Adrenal gland (tissue), 19 donors: ENCODE data around the gene SLC35F6. TPM values are rescaled to one million over a fixed set of nuclear protein-coding genes. Genes with fewer than 3 reads are reported as not detected.

Source experiments
- DNase-seq, 7 donors: peaks; one replicate each; pipeline ENCODE4 v3.0.0-alpha.2; 2019 to 2020
- H3K27ac ChIP-seq, 5 donors: fragments of 200-600 bp; sonication (generic) in 4 of 5; 1 replicate in 3 of 5; 2 replicates in 2 of 5; pipeline versions ENCODE4 v1.5.1 to v1.8.0; 2016 to 2020; ENCODE audit warnings: mild to moderate bottlenecking in 1 of 5
- H3K27me3 ChIP-seq: fragments of 200-600 bp; 2 replicates; pipeline ENCODE4 v1.8.0; 2021
- H3K36me3 ChIP-seq, 2 donors: fragments of 200-600 bp; replicated peaks in 1 of 2; 1 replicate in 1 of 2; 2 replicates in 1 of 2; pipeline versions ENCODE4 v1.5.1 to v1.8.0; 2018 to 2022
- H3K4me1 ChIP-seq, 2 donors: fragments of 200-600 bp; replicated peaks in 1 of 2; 1 replicate in 1 of 2; 2 replicates in 1 of 2; pipeline versions ENCODE4 v1.5.1 to v1.8.0; 2018 to 2021
- H3K4me3 ChIP-seq, 4 donors: fragments of 200-600 bp; sonication (generic) in 3 of 4; one replicate each; pipeline ENCODE4 v1.5.1; 2016 to 2018
- H3K9me3 ChIP-seq, 3 donors: fragments of 200-600 bp; sonication (generic) in 1 of 3; replicated peaks in 1 of 3; 1 replicate in 2 of 3; 2 replicates in 1 of 3; pipeline versions ENCODE4 v1.5.1 to v1.8.0; 2016 to 2021
- CTCF ChIP-seq, 6 experiments: fragments of 450-650 bp in 4 of 6; fragments of 200-600 bp in 2 of 6; sonication (generic) in 1 of 6; IDR thresholded peaks; 1 replicate in 5 of 6; 2 replicates in 1 of 6; pipeline versions ENCODE4 v1.5.1 to v1.8.0; 2016 to 2021; ENCODE audit warnings: antibody characterized with exemption in 6 of 6, mild to moderate bottlenecking in 2 of 6, moderate library complexity in 1 of 6
- POLR2A ChIP-seq, 2 donors: fragments of 450-650 bp; IDR thresholded peaks; one replicate each; pipeline ENCODE4 v1.6.1; 2017; ENCODE audit warnings: antibody characterized with exemption in 2 of 2, mild to moderate bottlenecking in 2 of 2, moderate library complexity in 1 of 2
- WGBS, 4 donors: extraction: QIAGEN DNeasy Blood & Tissue Kit in 2 of 4; methylation state at CpG; one replicate each; pipeline versions ENCODE4 v1.1.5 to v1.1.7; 2013 to 2017; 5-methylcytosine and 5-hydroxymethylcytosine counted together
- intact Hi-C, 2 donors: fragments of 100-400 bp; cut with DNase I; formaldehyde crosslinking; loops; one replicate each; pipeline versions ENCODE4 v1.14.1 to v1.15.0; 2022 to 2023
- long read RNA-seq, 10 donors: library from polyadenylated mRNA in 3 of 10; unstranded in 2 of 10; stranded (forward) in 1 of 10; transcript quantifications; one replicate each; pipeline ENCODE4 v2.0.0 and lab custom pipeline, GENCODE V29; 2021 to 2026
- polyA plus RNA-seq, 3 donors: library from polyadenylated mRNA; stranded (reverse); fragments of 200-250 nt in 2 of 3; fragments of 350-450 nt in 1 of 3; fragmentation: Illumina TruSeq in 1 of 3; extraction: RNeasy Lipid Tissue Mini Kit (QIAGEN cat#74804) in 1 of 3; gene quantifications; one replicate each; pipeline ENCODE4 v1.2.3, GENCODE V29; 2013 to 2014
- total RNA-seq, 9 donors: library from RNA; depleted of rRNA in 4 of 9; stranded (reverse); fragments of >200 nt in 4 of 9; fragments of 120-200 nt in 1 of 9; fragmentation: NEBNext Ultra II Directional in 1 of 9; extraction: Animal tissue kit (Norgen Biotek cat#: 25700) in 1 of 9; gene quantifications; one replicate each; pipeline versions ENCODE4 v1.1.0 to v1.2.4, GENCODE V29; 2013 to 2023
- donor health status: healthy with polysubstance abuse.
- donor health status: Bipolar disorder and iron deficiency.
- donor health status: DM: yes; HTN: yes; CAD: no.
- donor health status: DM: no; HTN: no; CAD: no.
- donor health status: DM: no; HTN: no; CAD: no.
- donor health status: DM: yes; HTN: yes; CAD: no.

The SLC35F6 gene
- 10 to 100 TPM; 27.5 to 92.4 (median 67.0) TPM for total RNA-seq
- 10 to 100 TPM; 20.0 to 49.8 (median 23.7) TPM for polyA plus RNA-seq
- long read RNA-seq, donor 1, transcript SLC35F6-201 (6 exons, 3,898 nt), result major isoform, 7 of 17 reads
- long read RNA-seq, donor 1, partial matches to known transcripts, result 9 of 17 reads
- long read RNA-seq, donor 1, other reads (novel, unspliced or antisense), result 0 of 17 reads
- long read RNA-seq, donor 2, transcript SLC35F6-201 (6 exons, 3,898 nt), result major isoform, 9 of 11 reads
- long read RNA-seq, donor 2, partial matches to known transcripts, result 0 of 11 reads
- long read RNA-seq, donor 2, other reads (novel, unspliced or antisense), result 0 of 11 reads
- long read RNA-seq, donor 3, transcript SLC35F6-201 (6 exons, 3,898 nt), result major isoform, 12 of 29 reads
- long read RNA-seq, donor 3, partial matches to known transcripts, result 16 of 29 reads
- long read RNA-seq, donor 3, other reads (novel, unspliced or antisense), result 0 of 29 reads
- long read RNA-seq, donor 4, partial matches to known transcripts, result 1 of 6 reads
- long read RNA-seq, donor 4, other reads (novel, unspliced or antisense), result 2 of 6 reads
- long read RNA-seq, donor 5, transcript SLC35F6-201 (6 exons, 3,898 nt), result major isoform, 21 of 22 reads
- long read RNA-seq, donor 5, partial matches to known transcripts, result 1 of 22 reads
- long read RNA-seq, donor 5, other reads (novel, unspliced or antisense), result 0 of 22 reads
- long read RNA-seq, donor 6, partial matches to known transcripts, result 0 of 5 reads
- long read RNA-seq, donor 6, other reads (novel, unspliced or antisense), result 0 of 5 reads
- long read RNA-seq, donor 7, partial matches to known transcripts, result 6 of 10 reads
- long read RNA-seq, donor 7, other reads (novel, unspliced or antisense), result 0 of 10 reads
- long read RNA-seq, donor 8, transcript SLC35F6-201 (6 exons, 3,898 nt), result major isoform, 10 of 18 reads
- long read RNA-seq, donor 8, partial matches to known transcripts, result 7 of 18 reads
- long read RNA-seq, donor 8, other reads (novel, unspliced or antisense), result 0 of 18 reads
- long read RNA-seq, donor 9, transcript SLC35F6-201 (6 exons, 3,898 nt), result major isoform, 10 of 11 reads
- long read RNA-seq, donor 9, partial matches to known transcripts, result 0 of 11 reads
- long read RNA-seq, donor 9, other reads (novel, unspliced or antisense), result 0 of 11 reads
- long read RNA-seq, donor 10, transcript SLC35F6-201 (6 exons, 3,898 nt), result major isoform, 5 of 5 reads
- long read RNA-seq, donor 10, partial matches to known transcripts, result 0 of 5 reads
- long read RNA-seq, donor 10, other reads (novel, unspliced or antisense), result 0 of 5 reads

GRCh38 chr2:26764078-26764887 lies at the start of gene SLC35F6:
TSS of gene SLC35F6 (plus strand) at chr2:26764284. CDS start at chr2:26764350, 66 bp downstream.
- H3K4me1 ChIP-seq, result peaks cover 18 to 43% of the 10 kb centered on the region in 2 donors
- H3K4me3 ChIP-seq, result peak within 1 kb of the TSS; percentile 46 to 92 (median 80)
- 1% methylated on average over 29 to 68 of the region's 68 CpGs for WGBS, 4 donors
- no peaks in the 10 kb centered on the region for H3K27me3 ChIP-seq
- TF ChIP-seq CTCF (IDR thresholded peaks at IDR 0.05), result no peak
- TF ChIP-seq POLR2A (IDR thresholded peaks at IDR 0.05), result peak; percentile 57 to 78
- H3K27ac ChIP-seq, result peak within 1 kb of the TSS; percentile 27 to 97 (median 81)
- H3K9me3 ChIP-seq, result no peaks in the 10 kb centered on the region
- peak; percentile 80 to 90 (median 87) for DNase-seq
- no peaks in the 10 kb centered on the region for H3K36me3 ChIP-seq
- intact Hi-C loops, result no loop called here

- Histone ChIP-seq H3K27me3 (no peaks in the 10 kb centered on the region), H3K4me1 (peaks cover 62 to 96% of the 10 kb centered on the region in 2 donors), H3K4me3 (no peak overlapping the region), H3K36me3 (no peaks in the 10 kb centered on the region), H3K9me3 (no peaks in the 10 kb centered on the region), H3K27ac (peak overlapping the region; percentile 19 to 99 (median 97))
- intact Hi-C loops, result no loop called here
- peak in 3 of 7 donors; percentile 40 to 73 (median 66) for DNase-seq
- TF ChIP-seq CTCF (IDR thresholded peaks at IDR 0.05) (no peak), POLR2A (IDR thresholded peaks at IDR 0.05) (peak in 1 of 2 donors; percentile 24)
- WGBS, 4 donors, result 54 to 75% (median 64%) methylated on average over 7 to 13 of the region's 13 CpGs
Observed at GRCh38 chr2:26715528-26716270, 48.4 kb upstream of the SLC35F6 start.

DNA sequence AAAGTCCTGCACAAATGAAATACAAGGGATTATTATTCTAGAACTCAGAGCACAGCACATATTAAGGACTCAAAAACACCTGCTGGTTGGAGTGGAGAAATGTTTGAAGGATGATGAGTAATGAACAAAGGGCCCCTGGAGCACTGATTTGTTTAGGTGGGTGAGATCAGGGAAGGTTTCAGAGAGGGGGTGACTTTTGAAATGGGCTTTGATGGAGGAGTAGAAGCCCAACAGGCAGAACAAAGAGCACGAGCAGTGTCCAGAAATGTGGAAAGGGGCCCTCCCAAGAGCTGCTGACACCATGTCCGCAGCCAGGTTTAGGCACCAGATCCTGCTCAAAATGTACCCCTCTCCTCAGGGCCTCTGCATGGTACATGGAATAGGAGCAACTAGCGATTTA lies 47.7 kb upstream of the SLC35F6 start:
- H3K27ac ChIP-seq, result peak overlapping the region; percentile 19 to 99 (median 97)
- no peaks in the 10 kb centered on the region for H3K36me3 ChIP-seq
- intact Hi-C loops, result no loop called here
- H3K4me3 ChIP-seq, result no peak overlapping the region
- H3K27me3 ChIP-seq, result no peaks in the 10 kb centered on the region
- WGBS, 4 donors, result 75 to 88% (median 85%) methylated on average over 3 of the region's 3 CpGs
- peaks cover 62 to 96% of the 10 kb centered on the region in 2 donors for H3K4me1 ChIP-seq
- DNase-seq, result no peak
- TF ChIP-seq CTCF (IDR thresholded peaks at IDR 0.05) (no peak), POLR2A (IDR thresholded peaks at IDR 0.05) (no peak)
- H3K9me3 ChIP-seq, result no peaks in the 10 kb centered on the region
